Measurements from ENCODE around the gene RPGRIP1L.

DNA sequence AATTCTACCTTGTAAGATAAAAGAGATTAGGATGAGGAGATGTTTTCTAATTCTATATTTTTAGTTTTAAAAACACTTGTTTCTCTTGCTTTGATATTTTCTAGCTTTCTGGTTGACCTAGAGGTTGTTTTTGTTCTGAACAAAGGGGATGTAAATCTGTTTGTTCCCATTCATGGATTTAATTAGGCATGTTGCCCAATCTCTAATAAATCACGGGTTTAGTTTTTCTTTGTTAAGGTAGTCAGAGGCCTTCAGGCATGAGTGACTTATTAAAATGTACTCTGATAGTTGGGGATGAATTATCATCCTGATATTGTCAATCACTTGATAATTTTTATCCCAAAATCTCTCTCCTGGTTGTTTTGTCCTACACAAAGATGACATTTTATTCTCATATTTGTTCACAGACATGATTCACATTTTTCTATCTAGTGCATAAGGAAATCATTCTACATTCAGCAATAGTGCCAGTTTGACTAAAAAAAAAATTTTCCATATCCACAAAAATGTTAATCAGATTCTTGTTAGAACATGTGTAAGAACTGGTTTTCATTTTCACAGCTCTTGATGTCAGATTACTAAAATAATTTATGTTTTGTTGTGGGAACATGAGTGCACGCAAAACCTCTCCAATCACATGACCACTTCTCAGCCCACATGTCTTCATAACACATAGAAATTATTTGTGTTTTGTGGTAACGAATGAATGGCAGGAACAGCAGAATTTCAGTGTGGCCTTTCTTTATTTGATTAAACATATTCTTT, 105.0 kb downstream of the RPGRIP1L start:
- TF ChIP-seq, protein P1, sequence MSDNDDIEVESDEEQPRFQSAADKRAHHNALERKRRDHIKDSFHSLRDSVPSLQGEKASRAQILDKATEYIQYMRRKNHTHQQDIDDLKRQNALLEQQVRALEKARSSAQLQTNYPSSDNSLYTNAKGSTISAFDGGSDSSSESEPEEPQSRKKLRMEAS (IDR thresholded peaks at IDR 0.05), result no peak
- TF ChIP-seq POLR2AphosphoS2 (conservative IDR thresholded peaks at IDR 0.05; ENCODE audit: low read length) (no peak), FOSL2 (IDR thresholded peaks at IDR 0.05) (no peak), FOSL2 (CRISPR knock-in tag; IDR thresholded peaks at IDR 0.05) (no peak), POLR2A (IDR thresholded peaks at IDR 0.05; ENCODE audit: low read length) (no peak), EHMT2 (IDR thresholded peaks at IDR 0.05; ENCODE audit: low read depth) (no peak)
- TF ChIP-seq, protein P2, sequence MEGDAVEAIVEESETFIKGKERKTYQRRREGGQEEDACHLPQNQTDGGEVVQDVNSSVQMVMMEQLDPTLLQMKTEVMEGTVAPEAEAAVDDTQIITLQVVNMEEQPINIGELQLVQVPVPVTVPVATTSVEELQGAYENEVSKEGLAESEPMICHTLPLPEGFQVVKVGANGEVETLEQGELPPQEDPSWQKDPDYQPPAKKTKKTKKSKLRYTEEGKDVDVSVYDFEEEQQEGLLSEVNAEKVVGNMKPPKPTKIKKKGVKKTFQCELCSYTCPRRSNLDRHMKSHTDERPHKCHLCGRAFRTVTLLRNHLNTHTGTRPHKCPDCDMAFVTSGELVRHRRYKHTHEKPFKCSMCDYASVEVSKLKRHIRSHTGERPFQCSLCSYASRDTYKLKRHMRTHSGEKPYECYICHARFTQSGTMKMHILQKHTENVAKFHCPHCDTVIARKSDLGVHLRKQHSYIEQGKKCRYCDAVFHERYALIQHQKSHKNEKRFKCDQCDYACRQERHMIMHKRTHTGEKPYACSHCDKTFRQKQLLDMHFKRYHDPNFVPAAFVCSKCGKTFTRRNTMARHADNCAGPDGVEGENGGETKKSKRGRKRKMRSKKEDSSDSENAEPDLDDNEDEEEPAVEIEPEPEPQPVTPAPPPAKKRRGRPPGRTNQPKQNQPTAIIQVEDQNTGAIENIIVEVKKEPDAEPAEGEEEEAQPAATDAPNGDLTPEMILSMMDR (IDR thresholded peaks at IDR 0.05), result no peak
